ENCODE results near the gene CCDC192. TPM values are rescaled to one million over a fixed set of nuclear protein-coding genes. Genes with fewer than 3 reads are reported as not detected.

Gene CCDC192
- total RNA-seq, 1 experiment from 2014 or later = 0.52 TPM

DNA sequence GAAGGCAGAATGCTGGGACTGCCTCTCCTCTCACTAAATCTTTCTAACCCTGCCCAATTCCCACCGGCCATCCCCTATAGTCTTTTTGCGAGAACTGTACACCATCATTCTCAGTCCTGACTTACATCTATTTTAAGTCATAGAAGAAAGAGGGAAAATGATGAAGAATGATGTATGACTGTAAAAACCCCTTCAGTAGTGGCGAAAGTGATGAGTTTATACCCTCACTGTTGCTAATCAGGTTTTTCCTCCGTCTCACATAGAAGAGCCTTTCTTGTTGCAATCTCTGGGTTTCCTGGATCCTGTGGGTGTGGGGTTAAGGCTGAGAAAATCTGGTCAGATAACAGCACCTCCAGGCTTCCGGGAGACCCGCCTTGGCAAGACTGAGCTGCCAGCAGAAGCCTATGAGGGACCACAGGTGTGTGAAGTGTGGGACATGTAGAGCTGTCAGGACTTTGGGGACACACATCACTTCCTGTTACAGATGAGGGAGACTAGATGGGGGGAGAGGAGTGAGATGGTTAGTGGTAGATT, 233.3 kb downstream of the CCDC192 start:
- ATAC-seq = no peak
- POLR2A ChIA-PET = no interaction called here

DNA sequence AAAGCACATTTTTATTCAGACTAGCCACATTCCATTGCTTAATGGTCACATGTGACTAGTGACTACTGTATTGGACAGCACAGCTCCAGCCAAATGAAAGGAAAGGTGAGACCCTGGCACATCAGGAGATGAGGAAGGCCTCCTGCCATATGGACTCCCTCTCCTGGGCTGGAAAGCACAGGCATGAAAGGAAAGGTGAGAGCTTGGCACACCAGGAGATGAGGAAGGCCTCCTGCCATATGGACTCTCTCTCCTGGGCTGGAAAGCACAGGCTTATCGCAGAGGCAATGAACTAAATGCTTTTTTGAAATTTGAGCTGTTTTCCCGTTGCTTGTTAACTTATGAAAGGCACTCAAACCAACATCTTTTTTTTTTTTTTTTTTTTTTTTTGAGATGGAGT, 235.6 kb downstream of the CCDC192 start:
- Mint-ChIP-seq H3K4me1 (peaks cover 27% of the 10 kb centered on the region), H3K27me3 (ENCODE audit: low read depth) (peaks cover 100% of the 10 kb centered on the region), H3K27ac (no peak overlapping the region), H3K36me3 (no peaks in the 10 kb centered on the region), H3K9me3 (no peaks in the 10 kb centered on the region), H3K4me3 (no peak overlapping the region)
- TF ChIP-seq, protein P1, sequence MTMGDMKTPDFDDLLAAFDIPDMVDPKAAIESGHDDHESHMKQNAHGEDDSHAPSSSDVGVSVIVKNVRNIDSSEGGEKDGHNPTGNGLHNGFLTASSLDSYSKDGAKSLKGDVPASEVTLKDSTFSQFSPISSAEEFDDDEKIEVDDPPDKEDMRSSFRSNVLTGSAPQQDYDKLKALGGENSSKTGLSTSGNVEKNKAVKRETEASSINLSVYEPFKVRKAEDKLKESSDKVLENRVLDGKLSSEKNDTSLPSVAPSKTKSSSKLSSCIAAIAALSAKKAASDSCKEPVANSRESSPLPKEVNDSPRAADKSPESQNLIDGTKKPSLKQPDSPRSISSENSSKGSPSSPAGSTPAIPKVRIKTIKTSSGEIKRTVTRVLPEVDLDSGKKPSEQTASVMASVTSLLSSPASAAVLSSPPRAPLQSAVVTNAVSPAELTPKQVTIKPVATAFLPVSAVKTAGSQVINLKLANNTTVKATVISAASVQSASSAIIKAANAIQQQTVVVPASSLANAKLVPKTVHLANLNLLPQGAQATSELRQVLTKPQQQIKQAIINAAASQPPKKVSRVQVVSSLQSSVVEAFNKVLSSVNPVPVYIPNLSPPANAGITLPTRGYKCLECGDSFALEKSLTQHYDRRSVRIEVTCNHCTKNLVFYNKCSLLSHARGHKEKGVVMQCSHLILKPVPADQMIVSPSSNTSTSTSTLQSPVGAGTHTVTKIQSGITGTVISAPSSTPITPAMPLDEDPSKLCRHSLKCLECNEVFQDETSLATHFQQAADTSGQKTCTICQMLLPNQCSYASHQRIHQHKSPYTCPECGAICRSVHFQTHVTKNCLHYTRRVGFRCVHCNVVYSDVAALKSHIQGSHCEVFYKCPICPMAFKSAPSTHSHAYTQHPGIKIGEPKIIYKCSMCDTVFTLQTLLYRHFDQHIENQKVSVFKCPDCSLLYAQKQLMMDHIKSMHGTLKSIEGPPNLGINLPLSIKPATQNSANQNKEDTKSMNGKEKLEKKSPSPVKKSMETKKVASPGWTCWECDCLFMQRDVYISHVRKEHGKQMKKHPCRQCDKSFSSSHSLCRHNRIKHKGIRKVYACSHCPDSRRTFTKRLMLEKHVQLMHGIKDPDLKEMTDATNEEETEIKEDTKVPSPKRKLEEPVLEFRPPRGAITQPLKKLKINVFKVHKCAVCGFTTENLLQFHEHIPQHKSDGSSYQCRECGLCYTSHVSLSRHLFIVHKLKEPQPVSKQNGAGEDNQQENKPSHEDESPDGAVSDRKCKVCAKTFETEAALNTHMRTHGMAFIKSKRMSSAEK (CRISPR knock-in tag; IDR thresholded peaks at IDR 0.05; ENCODE audit: borderline replicate concordance) = no peak
- no peak for TF ChIP-seq ZBTB21 (CRISPR knock-in tag; IDR thresholded peaks at IDR 0.05; ENCODE audit: borderline replicate concordance)
- TF ChIP-seq ZNF416 (CRISPR knock-in tag; IDR thresholded peaks at IDR 0.05) = no peak
- TF ChIP-seq SMAD3 (CRISPR knock-in tag; IDR thresholded peaks at IDR 0.05; ENCODE audit: borderline replicate concordance) = no peak
- no peak for TF ChIP-seq JAZF1 (CRISPR knock-in tag; IDR thresholded peaks at IDR 0.05)
- DNase-seq (ENCODE audit: low spot score) = no peak
- POLR2A ChIA-PET = no interaction called here
- ATAC-seq = no peak
- CTCF ChIA-PET = no interaction called here

More for the DNA sequence above, 233.3 kb downstream of the CCDC192 start:
- Mint-ChIP-seq H3K9me3 (no peaks in the 10 kb centered on the region), H3K27ac (no peak overlapping the region), H3K36me3 (no peaks in the 10 kb centered on the region), H3K27me3 (ENCODE audit: low read depth) (peaks cover 100% of the 10 kb centered on the region), H3K4me1 (peaks cover 21% of the 10 kb centered on the region), H3K4me3 (no peak overlapping the region)
- TF ChIP-seq, protein P2, sequence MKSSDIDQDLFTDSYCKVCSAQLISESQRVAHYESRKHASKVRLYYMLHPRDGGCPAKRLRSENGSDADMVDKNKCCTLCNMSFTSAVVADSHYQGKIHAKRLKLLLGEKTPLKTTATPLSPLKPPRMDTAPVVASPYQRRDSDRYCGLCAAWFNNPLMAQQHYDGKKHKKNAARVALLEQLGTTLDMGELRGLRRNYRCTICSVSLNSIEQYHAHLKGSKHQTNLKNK (CRISPR knock-in tag; IDR thresholded peaks at IDR 0.05) = no peak
- no peak for TF ChIP-seq EMX1 (CRISPR knock-in tag; IDR thresholded peaks at IDR 0.05)
- no peak for TF ChIP-seq NFE2L1 (CRISPR knock-in tag; IDR thresholded peaks at IDR 0.05)
- no peak for TF ChIP-seq RELA (CRISPR knock-in tag; IDR thresholded peaks at IDR 0.05; ENCODE audit: borderline replicate concordance)
- TF ChIP-seq, protein P1 (CRISPR knock-in tag; IDR thresholded peaks at IDR 0.05; ENCODE audit: borderline replicate concordance) = no peak
- TF ChIP-seq, protein P3, sequence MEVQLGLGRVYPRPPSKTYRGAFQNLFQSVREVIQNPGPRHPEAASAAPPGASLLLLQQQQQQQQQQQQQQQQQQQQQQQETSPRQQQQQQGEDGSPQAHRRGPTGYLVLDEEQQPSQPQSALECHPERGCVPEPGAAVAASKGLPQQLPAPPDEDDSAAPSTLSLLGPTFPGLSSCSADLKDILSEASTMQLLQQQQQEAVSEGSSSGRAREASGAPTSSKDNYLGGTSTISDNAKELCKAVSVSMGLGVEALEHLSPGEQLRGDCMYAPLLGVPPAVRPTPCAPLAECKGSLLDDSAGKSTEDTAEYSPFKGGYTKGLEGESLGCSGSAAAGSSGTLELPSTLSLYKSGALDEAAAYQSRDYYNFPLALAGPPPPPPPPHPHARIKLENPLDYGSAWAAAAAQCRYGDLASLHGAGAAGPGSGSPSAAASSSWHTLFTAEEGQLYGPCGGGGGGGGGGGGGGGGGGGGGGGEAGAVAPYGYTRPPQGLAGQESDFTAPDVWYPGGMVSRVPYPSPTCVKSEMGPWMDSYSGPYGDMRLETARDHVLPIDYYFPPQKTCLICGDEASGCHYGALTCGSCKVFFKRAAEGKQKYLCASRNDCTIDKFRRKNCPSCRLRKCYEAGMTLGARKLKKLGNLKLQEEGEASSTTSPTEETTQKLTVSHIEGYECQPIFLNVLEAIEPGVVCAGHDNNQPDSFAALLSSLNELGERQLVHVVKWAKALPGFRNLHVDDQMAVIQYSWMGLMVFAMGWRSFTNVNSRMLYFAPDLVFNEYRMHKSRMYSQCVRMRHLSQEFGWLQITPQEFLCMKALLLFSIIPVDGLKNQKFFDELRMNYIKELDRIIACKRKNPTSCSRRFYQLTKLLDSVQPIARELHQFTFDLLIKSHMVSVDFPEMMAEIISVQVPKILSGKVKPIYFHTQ (CRISPR knock-in tag; IDR thresholded peaks at IDR 0.05) = no peak
- TF ChIP-seq TCF7 (CRISPR knock-in tag; IDR thresholded peaks at IDR 0.05; ENCODE audit: low read depth) = no peak
- TF ChIP-seq, protein P4, sequence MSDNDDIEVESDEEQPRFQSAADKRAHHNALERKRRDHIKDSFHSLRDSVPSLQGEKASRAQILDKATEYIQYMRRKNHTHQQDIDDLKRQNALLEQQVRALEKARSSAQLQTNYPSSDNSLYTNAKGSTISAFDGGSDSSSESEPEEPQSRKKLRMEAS (CRISPR knock-in tag; IDR thresholded peaks at IDR 0.05) = no peak
- no peak for TF ChIP-seq TEAD1 (CRISPR knock-in tag; IDR thresholded peaks at IDR 0.05)
- no peak for TF ChIP-seq ELF4 (CRISPR knock-in tag; IDR thresholded peaks at IDR 0.05; ENCODE audit: low read depth)
- TF ChIP-seq, protein P5, sequence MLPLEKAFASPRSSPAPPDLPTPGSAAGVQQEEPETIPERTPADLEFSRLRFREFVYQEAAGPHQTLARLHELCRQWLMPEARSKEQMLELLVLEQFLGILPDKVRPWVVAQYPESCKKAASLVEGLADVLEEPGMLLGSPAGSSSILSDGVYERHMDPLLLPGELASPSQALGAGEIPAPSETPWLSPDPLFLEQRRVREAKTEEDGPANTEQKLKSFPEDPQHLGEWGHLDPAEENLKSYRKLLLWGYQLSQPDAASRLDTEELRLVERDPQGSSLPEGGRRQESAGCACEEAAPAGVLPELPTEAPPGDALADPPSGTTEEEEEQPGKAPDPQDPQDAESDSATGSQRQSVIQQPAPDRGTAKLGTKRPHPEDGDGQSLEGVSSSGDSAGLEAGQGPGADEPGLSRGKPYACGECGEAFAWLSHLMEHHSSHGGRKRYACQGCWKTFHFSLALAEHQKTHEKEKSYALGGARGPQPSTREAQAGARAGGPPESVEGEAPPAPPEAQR (CRISPR knock-in tag; IDR thresholded peaks at IDR 0.05) = no peak
- no peak for TF ChIP-seq NR2C2 (CRISPR knock-in tag; IDR thresholded peaks at IDR 0.05)
- no peak for TF ChIP-seq ZBTB21 (CRISPR knock-in tag; IDR thresholded peaks at IDR 0.05; ENCODE audit: borderline replicate concordance)
- no peak for TF ChIP-seq NFATC4 (CRISPR knock-in tag; IDR thresholded peaks at IDR 0.05)
- TF ChIP-seq ZNF219 (CRISPR knock-in tag; IDR thresholded peaks at IDR 0.05; ENCODE audit: borderline replicate concordance) = no peak
- TF ChIP-seq HMGA2 (CRISPR knock-in tag; IDR thresholded peaks at IDR 0.05) = no peak
- TF ChIP-seq NR3C1 (CRISPR knock-in tag; conservative IDR thresholded peaks at IDR 0.05; ENCODE audit: low read depth) = no peak
- TF ChIP-seq SOX15 (CRISPR knock-in tag; IDR thresholded peaks at IDR 0.05) = no peak
- no peak for DNase-seq (ENCODE audit: low spot score)
- CTCF ChIA-PET = no interaction called here

Data from WTC11 (cell line).